Sigmoid colon (tissue), 4 donors: ENCODE results near the gene PRR22.

Experiments used
- EP300 ChIP-seq, 4 donors: sonication (generic); formaldehyde crosslinking; IDR thresholded peaks; one replicate each; pipeline ENCODE4 v1.6.1; 2017; ENCODE audit warnings: antibody characterized with exemption in 4 of 4
- POLR2A ChIP-seq, 2 donors: fragments of 450-650 bp; IDR thresholded peaks; one replicate each; pipeline ENCODE4 v1.6.1; 2016; ENCODE audit warnings: antibody characterized with exemption in 2 of 2, mild to moderate bottlenecking in 2 of 2, moderate library complexity in 2 of 2
- TF ChIP-seq, protein P1 (sequence below), 4 experiments: fragments of 450-650 bp in 3 of 4; fragments of 200-600 bp in 1 of 4; IDR thresholded peaks; one replicate each; pipeline ENCODE4 v1.5.1; 2016 to 2019; ENCODE audit warnings: antibody characterized with exemption in 4 of 4, mild to moderate bottlenecking in 3 of 4, moderate library complexity in 2 of 4

DNA sequence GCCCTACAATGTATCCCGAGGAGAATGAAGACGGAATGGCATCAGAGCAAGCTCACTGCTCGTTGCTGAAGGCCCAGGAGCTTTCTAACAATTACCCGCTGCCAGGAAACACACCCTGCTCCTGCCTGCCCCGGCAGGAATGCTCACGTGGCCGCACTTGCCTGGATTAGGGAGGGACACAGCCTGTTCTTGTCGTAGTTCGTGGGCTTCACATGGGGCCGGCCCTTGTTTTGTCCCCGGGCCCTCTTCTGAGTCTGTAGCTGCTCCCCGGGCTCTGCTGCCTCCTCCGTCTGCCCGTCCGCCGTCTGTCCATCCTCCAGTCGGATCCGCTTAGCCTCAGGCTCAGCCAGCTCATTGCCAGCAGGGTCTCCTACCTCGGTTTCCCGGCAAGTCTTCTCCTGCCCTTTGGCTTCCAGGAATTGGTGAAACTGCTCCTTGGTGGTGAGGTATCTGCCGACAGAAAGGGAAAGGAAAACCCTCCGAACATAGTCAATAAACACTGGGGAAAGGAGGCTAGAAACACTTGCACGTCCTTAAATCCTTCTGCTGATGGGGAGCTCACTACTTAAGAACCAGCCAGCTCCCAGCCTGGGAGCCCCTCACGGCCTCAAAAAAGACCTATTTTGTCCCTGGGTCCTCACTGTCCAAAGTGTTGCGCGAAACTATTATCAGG, 5.5 kb upstream of the PRR22 start:
- TF ChIP-seq EP300 (IDR thresholded peaks at IDR 0.05) (no peak), POLR2A (IDR thresholded peaks at IDR 0.05) (no peak)
- TF ChIP-seq, protein P1, sequence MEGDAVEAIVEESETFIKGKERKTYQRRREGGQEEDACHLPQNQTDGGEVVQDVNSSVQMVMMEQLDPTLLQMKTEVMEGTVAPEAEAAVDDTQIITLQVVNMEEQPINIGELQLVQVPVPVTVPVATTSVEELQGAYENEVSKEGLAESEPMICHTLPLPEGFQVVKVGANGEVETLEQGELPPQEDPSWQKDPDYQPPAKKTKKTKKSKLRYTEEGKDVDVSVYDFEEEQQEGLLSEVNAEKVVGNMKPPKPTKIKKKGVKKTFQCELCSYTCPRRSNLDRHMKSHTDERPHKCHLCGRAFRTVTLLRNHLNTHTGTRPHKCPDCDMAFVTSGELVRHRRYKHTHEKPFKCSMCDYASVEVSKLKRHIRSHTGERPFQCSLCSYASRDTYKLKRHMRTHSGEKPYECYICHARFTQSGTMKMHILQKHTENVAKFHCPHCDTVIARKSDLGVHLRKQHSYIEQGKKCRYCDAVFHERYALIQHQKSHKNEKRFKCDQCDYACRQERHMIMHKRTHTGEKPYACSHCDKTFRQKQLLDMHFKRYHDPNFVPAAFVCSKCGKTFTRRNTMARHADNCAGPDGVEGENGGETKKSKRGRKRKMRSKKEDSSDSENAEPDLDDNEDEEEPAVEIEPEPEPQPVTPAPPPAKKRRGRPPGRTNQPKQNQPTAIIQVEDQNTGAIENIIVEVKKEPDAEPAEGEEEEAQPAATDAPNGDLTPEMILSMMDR (IDR thresholded peaks at IDR 0.05) = no peak
